Gastrocnemius medialis (tissue), 4 donors: ENCODE measurements around the gene ITFG2.
"Not testable (repeated sequence)": the region's sequence is repeated elsewhere in the genome, so short reads cannot be mapped to it uniquely, and the experiment has no call there.

Experiments used
- CTCF ChIP-seq, 5 experiments: fragments of 450-650 bp in 3 of 5; fragments of 200-600 bp in 2 of 5; sonication (generic) in 2 of 5; IDR thresholded peaks in 4 of 5; conservative IDR thresholded peaks in 1 of 5; 1 replicate in 4 of 5; 2 replicates in 1 of 5; pipeline ENCODE4 v1.5.1; 2016 to 2019; ENCODE audit warnings: antibody characterized with exemption in 5 of 5, mild to moderate bottlenecking in 3 of 5, moderate library complexity in 3 of 5
- POLR2A ChIP-seq, 2 donors: fragments of 450-650 bp; IDR thresholded peaks; one replicate each; pipeline ENCODE4 v1.6.1; 2017; ENCODE audit warnings: antibody characterized with exemption in 2 of 2, mild to moderate bottlenecking in 2 of 2, moderate library complexity in 2 of 2

DNA sequence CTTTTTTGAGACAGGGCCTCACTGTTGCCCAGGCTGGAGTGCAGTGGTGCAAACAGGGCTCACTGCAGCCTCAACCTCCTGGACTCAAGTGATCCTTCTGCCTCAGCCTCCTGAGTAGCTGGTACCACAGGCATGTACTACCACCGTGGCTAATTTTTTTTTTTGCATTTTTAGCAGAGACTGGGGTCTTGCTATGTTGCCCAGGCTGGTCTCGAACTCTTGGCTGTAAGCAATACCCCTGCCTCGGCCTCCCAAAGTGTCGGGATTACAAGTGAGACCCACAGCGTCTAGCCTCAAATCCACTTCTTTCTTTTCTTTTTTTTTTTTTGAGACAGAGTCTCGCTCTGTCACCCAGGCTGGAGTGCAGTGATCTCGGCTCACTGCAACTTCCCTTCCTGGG, 50.9 kb downstream of the ITFG2 start:
- TF ChIP-seq CTCF (IDR thresholded peaks at IDR 0.05 in 4 of 5, conservative IDR thresholded peaks at IDR 0.05 in 1 of 5); POLR2A (IDR thresholded peaks at IDR 0.05): not testable (repeated sequence)
